A549 (cell line): Measurements from ENCODE around the gene MITF. TPM values are rescaled to one million over a fixed set of nuclear protein-coding genes. Genes with fewer than 3 reads are reported as not detected.

ENCODE experiments used
- ATAC-seq, 2 experiments: fragments of 200-7000 bp in 1 of 2; fragments of >200 bp in 1 of 2; cut with Nextera tagmentation in 1 of 2; cut with Tn5 transposase in 1 of 2; 3 replicates each; pipeline versions ENCODE4 v1.8.0 to v1.9.1; 2018 to 2020; ENCODE audit warnings: mild to moderate bottlenecking in 1 of 2, moderate library complexity in 1 of 2
- CTCF ChIA-PET: fragments of 300-600 bp; sonication (Branson Sonifier 250); formaldehyde crosslinking; extraction: SDS; loops from one replicate; lab custom pipeline; 2021; ENCODE audit warnings: antibody characterized with exemption, inconsistent platforms; lab: Yijun Ruan, JAX
- POLR2A ChIA-PET: fragments of 350-600 bp; formaldehyde crosslinking; extraction: SDS; loops from one replicate; lab custom pipeline; 2021; ENCODE audit warnings: antibody characterized with exemption, inconsistent platforms; lab: Yijun Ruan, JAX
- DNase-seq, 2 experiments: peaks; one replicate each; pipeline versions ENCODE4 v3.0.0 to v3.0.0-alpha.2; 2011 to 2016; ENCODE audit warnings: low read depth in 1 of 2, low spot score in 1 of 2
- FAIRE-seq: peaks from 2 replicates; lab custom pipeline; 2011; peaks lifted over from hg19 to GRCh38; lab: Jason Lieb, UNC
- H3K27ac ChIP-seq, 2 experiments: fragments of >200 bp; sonication (Bioruptor Twin); formaldehyde crosslinking; 3 replicates each; pipeline ENCODE4 v1.5.1; 2016 to 2017
- H3K4me1 ChIP-seq: fragments of >200 bp; sonication (Bioruptor Twin); formaldehyde crosslinking; 3 replicates; pipeline ENCODE4 v1.6.1; 2016
- H3K4me2 ChIP-seq: fragments of >200 bp; sonication (Bioruptor Twin); formaldehyde crosslinking; 3 replicates; pipeline ENCODE4 v1.6.1; 2016
- H3K4me3 ChIP-seq: fragments of >200 bp; sonication (Bioruptor Twin); formaldehyde crosslinking; 3 replicates; pipeline ENCODE4 v1.5.1; 2016
- H3K9me3 ChIP-seq: fragments of >200 bp; sonication (Bioruptor Twin); formaldehyde crosslinking; 3 replicates; pipeline ENCODE4 v1.6.1; 2016
- ATOH8 ChIP-seq: fragments of 250-450 bp; sonication (Bioruptor Pico); IDR thresholded peaks from 2 replicates; pipeline ENCODE4 v1.5.0; 2020; ENCODE audit warnings: low read depth, mild to moderate bottlenecking, moderate library complexity
- CBX2 ChIP-seq: fragments of 200-600 bp; sonication (generic); IDR thresholded peaks from 2 replicates; pipeline ENCODE4 v1.6.1; 2016; ENCODE audit warnings: low read depth, mild to moderate bottlenecking, borderline replicate concordance
- CHD2 ChIP-seq: fragments of 150-350 bp; IDR thresholded peaks from 2 replicates; pipeline ENCODE4 v1.6.1; 2014; ENCODE audit warnings: low read length; ENCODE audit not compliant: partially characterized antibody
- ESRRA ChIP-seq: fragments of 150-350 bp; IDR thresholded peaks from 2 replicates; pipeline ENCODE4 v1.6.1; 2014; ENCODE audit warnings: mild to moderate bottlenecking, low read length, borderline replicate concordance
- HDAC2 ChIP-seq: fragments of 200-600 bp; sonication (generic); IDR thresholded peaks from 2 replicates; pipeline ENCODE4 v1.6.1; 2016
- HOXB5 ChIP-seq: fragments of 250-450 bp; sonication (Bioruptor Pico); IDR thresholded peaks from 2 replicates; pipeline ENCODE4 v1.5.0; 2020; ENCODE audit warnings: mild to moderate bottlenecking, moderate library complexity
- MAZ ChIP-seq: fragments of 150-350 bp; IDR thresholded peaks from 2 replicates; pipeline ENCODE4 v1.6.1; 2014; ENCODE audit warnings: antibody characterized with exemption, low read depth, low read length, borderline replicate concordance
- NFE2L2 ChIP-seq: fragments of 150-350 bp; conservative IDR thresholded peaks from 2 replicates; pipeline ENCODE4 v1.6.1; 2014; ENCODE audit warnings: low read length
- NPAS2 ChIP-seq: fragments of 250-450 bp; sonication (Bioruptor Pico); IDR thresholded peaks from 2 replicates; pipeline ENCODE4 v1.8.0; 2022; ENCODE audit warnings: mild to moderate bottlenecking, moderate library complexity, borderline replicate concordance
- PHF8 ChIP-seq: fragments of 200-600 bp; sonication (generic); IDR thresholded peaks from 2 replicates; pipeline ENCODE4 v1.6.1; 2016; ENCODE audit warnings: low read depth, mild to moderate bottlenecking, antibody characterized with exemption, moderate library complexity, borderline replicate concordance
- POLR2AphosphoS2 ChIP-seq: conservative IDR thresholded peaks from 2 replicates; pipeline ENCODE4 v1.6.1; 2012; ENCODE audit warnings: low read length, improper control_type of control experiment, inconsistent platforms
- RAD21 ChIP-seq, 2 experiments: fragments of >200 bp in 1 of 2; sonication (Bioruptor Twin) in 1 of 2; formaldehyde crosslinking in 1 of 2; IDR thresholded peaks in 1 of 2; conservative IDR thresholded peaks in 1 of 2; 2 replicates in 1 of 2; 3 replicates in 1 of 2; pipeline ENCODE4 v1.6.1; 2012 to 2018; ENCODE audit warnings: inconsistent platforms in 1 of 2
- RARB ChIP-seq: fragments of 250-450 bp; sonication (Bioruptor Pico); IDR thresholded peaks from 2 replicates; pipeline ENCODE4 v1.8.0; 2021; ENCODE audit warnings: mild to moderate bottlenecking, moderate library complexity
- ZFP36 ChIP-seq: fragments of 450-650 bp; IDR thresholded peaks from 2 replicates; pipeline ENCODE4 v1.6.1; 2014; ENCODE audit warnings: borderline replicate concordance; ENCODE audit not compliant: partially characterized antibody
- WGBS: methylation state at CpG from one replicate; pipeline ENCODE4 v1.1.6; 2017; ENCODE audit errors: missing lambda C conversion rate; 5-methylcytosine and 5-hydroxymethylcytosine counted together
- polyA plus RNA-seq, 4 experiments: library from polyadenylated mRNA; depleted of rRNA in 3 of 4; stranded (reverse); fragments of >200 nt; fragmentation: RNase III in 1 of 4; extraction: RNeasy Plus Mini Kit Qiagen cat#74134 plus additional on column Dnase treatment in 1 of 4; gene quantifications; 2 replicates in 3 of 4; 3 replicates in 1 of 4; pipeline ENCODE4 v1.2.3, GENCODE V29; 2011 to 2017
- TF ChIP-seq, protein P1 (sequence below): fragments of 450-650 bp; IDR thresholded peaks from 2 replicates; pipeline ENCODE4 v1.6.1; 2014; ENCODE audit warnings: antibody characterized with exemption
- TF ChIP-seq, protein P2 (sequence below): IDR thresholded peaks from 2 replicates; pipeline ENCODE4 v1.6.1; 2012

MITF gene
- polyA plus RNA-seq, 2 of the 4 experiments (the other 2 are of a cell fraction), result 14.3 to 15.9 TPM

DNA sequence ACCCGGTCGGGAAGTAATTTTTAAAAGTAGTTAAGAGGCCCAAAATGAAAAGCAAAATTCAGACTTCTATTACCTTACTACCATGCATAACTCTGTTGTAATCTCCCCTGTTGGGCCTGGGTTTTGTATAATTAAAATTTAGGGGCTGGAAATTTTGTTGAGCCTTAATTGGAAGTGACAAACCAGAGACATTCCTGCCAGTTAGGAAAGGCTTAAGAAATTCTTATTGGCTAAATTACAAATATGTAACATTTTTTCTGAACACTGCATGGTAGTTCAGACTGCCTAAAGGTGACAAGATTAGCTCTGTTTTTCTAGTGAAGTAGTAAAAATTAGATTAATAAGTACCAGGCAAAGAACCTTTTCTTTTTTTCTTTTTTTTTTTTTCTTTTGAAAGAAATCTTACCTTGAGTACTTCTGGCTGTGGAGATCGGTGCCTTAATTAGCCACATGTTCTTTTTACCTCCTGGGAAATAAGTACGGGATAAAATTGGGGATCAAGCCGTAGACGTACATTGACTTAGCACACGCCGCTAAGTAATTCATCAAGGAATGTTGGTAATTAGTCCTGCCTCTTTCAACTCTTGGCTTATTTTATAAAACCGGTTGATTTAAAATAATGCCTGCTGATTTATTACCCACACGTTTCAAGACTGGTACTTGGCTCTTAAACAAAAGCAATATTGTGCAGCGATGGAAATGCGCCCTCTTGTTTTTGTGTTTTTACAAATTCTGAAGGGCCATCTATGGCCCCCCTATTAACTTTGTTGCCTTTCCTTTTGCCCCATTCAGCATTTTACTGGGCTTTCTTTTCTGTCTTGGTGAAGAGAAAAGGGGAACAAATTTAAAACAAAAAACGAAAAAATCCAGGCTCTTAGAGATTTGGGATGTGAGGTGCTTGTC, 149.0 kb downstream of the MITF start:
- WGBS, result 93% methylated on average over 13 of the region's 13 CpGs
- CTCF ChIA-PET, result no interaction called here
- no peak overlapping the region for H3K4me3 ChIP-seq
- TF ChIP-seq, protein P1, sequence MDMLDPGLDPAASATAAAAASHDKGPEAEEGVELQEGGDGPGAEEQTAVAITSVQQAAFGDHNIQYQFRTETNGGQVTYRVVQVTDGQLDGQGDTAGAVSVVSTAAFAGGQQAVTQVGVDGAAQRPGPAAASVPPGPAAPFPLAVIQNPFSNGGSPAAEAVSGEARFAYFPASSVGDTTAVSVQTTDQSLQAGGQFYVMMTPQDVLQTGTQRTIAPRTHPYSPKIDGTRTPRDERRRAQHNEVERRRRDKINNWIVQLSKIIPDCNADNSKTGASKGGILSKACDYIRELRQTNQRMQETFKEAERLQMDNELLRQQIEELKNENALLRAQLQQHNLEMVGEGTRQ, result no peak
- no peak for TF ChIP-seq POLR2AphosphoS2
- TF ChIP-seq, protein P2, sequence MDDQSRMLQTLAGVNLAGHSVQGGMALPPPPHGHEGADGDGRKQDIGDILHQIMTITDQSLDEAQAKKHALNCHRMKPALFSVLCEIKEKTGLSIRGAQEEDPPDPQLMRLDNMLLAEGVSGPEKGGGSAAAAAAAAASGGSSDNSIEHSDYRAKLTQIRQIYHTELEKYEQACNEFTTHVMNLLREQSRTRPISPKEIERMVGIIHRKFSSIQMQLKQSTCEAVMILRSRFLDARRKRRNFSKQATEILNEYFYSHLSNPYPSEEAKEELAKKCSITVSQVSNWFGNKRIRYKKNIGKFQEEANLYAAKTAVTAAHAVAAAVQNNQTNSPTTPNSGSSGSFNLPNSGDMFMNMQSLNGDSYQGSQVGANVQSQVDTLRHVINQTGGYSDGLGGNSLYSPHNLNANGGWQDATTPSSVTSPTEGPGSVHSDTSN, result no peak
- no peak overlapping the region for H3K4me2 ChIP-seq
- no peak overlapping the region for H3K27ac ChIP-seq
- H3K9me3 ChIP-seq, result no peaks in the 10 kb centered on the region
- peaks cover 44% of the 10 kb centered on the region for H3K4me1 ChIP-seq
- POLR2A ChIA-PET, result no interaction called here
- FAIRE-seq (no peak), DNase-seq (no peak), ATAC-seq (no peak)

- POLR2A ChIA-PET, result no interaction called here
Observed at GRCh38 chr3:69888943-69889315, 149.7 kb downstream of the MITF start.

DNA sequence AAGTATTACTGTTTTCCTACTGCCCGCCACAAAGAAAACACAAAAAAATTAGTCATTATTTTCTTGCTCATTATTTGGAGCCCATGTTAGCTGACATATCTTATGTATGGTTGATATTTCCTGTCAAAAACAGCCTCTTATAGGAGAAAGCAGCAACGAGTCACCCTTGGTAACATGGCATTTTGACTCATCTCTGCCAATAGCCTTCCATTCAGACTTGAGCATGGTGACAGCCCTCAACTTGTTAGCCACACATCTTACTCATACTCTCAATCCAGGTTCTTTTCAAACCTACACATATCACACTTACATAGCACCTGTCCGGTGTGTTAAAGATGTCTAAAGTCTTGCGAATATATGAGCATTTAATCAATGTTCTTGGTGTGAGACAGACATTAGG, 150.8 kb downstream of the MITF start:
- ChIA-PET POLR2A (no interaction called here), CTCF (no interaction called here)
- TF ChIP-seq, protein P1, result no peak
- TF ChIP-seq MAZ (no peak), NFE2L2 (no peak), ZFP36 (no peak), HOXB5 (CRISPR knock-in tag) (no peak), PHF8 (no peak), RARB (no peak), ATOH8 (no peak), HDAC2 (no peak), CBX2 (no peak)
- DNase-seq (no peak), ATAC-seq (peak; percentile 43 to 49; a peak in 3 of 6 replicates), FAIRE-seq (no peak)
- no peaks in the 10 kb centered on the region for H3K9me3 ChIP-seq
- WGBS, result 66% methylated on average over 4 of the region's 4 CpGs
- H3K4me3 ChIP-seq, result no peak overlapping the region
- H3K27ac ChIP-seq, result no peak overlapping the region
- H3K4me2 ChIP-seq, result peak overlapping the region; percentile 45
- H3K4me1 ChIP-seq, result peaks cover 36% of the 10 kb centered on the region

More at GRCh38 chr3:69888943-69889315, 149.7 kb downstream of the MITF start:
- TF ChIP-seq ESRRA, result no peak
- no peak for TF ChIP-seq RAD21 (conservative IDR thresholded peaks at IDR 0.05 in 1 of 2, IDR thresholded peaks at IDR 0.05 in 1 of 2)
- TF ChIP-seq CHD2, result no peak
- no peak for TF ChIP-seq POLR2AphosphoS2
- TF ChIP-seq NPAS2, result no peak
- Histone ChIP-seq H3K4me2 (no peak overlapping the region), H3K27ac (no peak overlapping the region), H3K4me1 (peaks cover 38% of the 10 kb centered on the region), H3K9me3 (no peaks in the 10 kb centered on the region), H3K4me3 (no peak overlapping the region)
- no peak for FAIRE-seq
- no peak for DNase-seq
- CTCF ChIA-PET, result no interaction called here
- ATAC-seq, result no peak
- 86% methylated on average over 3 of the region's 3 CpGs for WGBS
